GM12874 (cell line): ENCODE data around the gene ANKS1B.

Experiments used
- TF ChIP-seq, protein P1 (sequence below): IDR thresholded peaks from 2 replicates; pipeline ENCODE4 v1.5.1; 2011; ENCODE audit warnings: low read depth, mild to moderate bottlenecking, control low read depth, low read length, moderate library complexity; ENCODE audit not compliant: insufficient read depth

Gene ANKS1B

GRCh38 chr12:99057670-99058069, 927.1 kb downstream of the ANKS1B start:
- TF ChIP-seq, protein P1, sequence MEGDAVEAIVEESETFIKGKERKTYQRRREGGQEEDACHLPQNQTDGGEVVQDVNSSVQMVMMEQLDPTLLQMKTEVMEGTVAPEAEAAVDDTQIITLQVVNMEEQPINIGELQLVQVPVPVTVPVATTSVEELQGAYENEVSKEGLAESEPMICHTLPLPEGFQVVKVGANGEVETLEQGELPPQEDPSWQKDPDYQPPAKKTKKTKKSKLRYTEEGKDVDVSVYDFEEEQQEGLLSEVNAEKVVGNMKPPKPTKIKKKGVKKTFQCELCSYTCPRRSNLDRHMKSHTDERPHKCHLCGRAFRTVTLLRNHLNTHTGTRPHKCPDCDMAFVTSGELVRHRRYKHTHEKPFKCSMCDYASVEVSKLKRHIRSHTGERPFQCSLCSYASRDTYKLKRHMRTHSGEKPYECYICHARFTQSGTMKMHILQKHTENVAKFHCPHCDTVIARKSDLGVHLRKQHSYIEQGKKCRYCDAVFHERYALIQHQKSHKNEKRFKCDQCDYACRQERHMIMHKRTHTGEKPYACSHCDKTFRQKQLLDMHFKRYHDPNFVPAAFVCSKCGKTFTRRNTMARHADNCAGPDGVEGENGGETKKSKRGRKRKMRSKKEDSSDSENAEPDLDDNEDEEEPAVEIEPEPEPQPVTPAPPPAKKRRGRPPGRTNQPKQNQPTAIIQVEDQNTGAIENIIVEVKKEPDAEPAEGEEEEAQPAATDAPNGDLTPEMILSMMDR, result no peak

DNA sequence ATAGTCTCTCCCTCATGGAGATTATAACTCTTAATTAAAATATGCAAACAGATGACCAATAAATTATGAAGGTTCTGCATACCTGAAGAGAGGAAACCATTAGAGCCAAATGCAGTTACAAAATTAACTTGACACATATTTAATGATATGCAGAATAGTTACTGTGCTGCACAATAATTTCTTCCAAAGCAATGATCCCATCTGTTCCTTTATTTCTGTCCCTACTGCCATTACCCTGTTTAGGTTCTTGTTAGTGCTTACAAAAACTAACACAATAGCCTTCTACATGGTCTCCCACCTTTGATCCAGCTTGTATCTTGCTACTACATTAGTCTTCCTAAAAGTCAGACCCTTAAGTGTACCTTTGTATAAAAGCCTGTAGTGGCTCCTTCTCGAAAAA, 928.5 kb downstream of the ANKS1B start:
- TF ChIP-seq, protein P1, result no peak

- TF ChIP-seq, protein P1, result no peak
These were observed 929.4 kb downstream of the ANKS1B start for GRCh38 chr12:99055299-99055698.

DNA sequence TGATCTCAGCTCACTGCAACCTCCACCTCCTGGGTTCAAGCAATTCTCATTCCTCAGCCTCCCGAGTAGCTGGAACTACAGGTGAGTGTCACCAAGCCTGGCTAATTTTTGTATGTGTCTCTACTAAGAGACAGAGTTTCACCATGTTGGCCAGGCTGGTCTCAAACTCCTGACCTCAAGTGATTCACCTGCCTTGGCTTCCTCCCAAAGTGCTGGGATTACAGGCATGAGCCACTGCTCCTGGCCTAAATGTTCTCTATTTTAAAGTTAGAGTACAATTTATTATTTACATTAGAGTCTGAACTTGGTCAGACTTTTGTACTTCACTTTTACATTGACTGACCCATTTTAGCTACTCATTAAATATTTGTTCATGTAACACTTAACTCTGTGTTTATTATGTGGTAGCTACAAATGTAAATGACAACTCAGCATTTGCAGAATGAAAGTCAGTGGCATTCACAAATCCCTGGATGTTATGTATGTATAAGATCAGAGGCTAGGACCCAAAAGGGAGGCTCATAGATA, 930.1 kb downstream of the ANKS1B start:
- TF ChIP-seq, protein P1, result no peak

DNA sequence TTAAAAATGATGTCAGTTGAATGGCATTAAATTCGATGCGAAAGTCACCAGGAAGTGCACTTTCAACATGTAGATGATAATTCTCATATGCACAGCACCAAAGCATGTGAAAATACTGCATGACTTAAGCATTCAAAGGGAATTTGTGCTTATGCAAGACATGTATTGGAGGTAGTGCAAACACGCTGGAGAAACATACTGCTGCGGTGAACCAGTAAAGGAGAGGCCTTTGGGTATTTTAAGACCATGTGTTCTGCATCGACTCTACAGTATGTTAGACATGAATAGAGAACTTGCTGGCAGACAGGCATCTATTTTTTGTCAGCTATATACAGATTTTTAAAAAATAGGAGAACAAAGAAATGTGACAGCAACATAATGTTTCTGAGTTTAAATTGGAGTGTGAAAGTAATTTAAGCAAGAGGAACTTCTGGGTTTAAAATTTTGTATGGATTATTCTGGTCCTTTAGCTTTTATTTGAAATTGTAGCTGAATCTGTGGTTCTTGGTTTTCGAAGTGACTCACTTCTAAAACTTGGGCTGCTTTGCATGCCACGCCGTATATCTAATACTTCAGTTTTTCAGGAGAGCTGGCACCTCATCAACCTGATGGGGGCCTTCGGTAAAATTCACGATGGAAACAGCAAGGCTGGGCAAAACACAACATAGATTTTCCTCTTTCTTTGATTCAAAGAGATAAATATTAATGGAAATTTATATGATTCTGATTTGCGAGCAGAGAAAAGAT, 930.9 kb downstream of the ANKS1B start:
- TF ChIP-seq, protein P1, result no peak

GRCh38 chr12:99049774-99050173, 935.0 kb downstream of the ANKS1B start:
- TF ChIP-seq, protein P1, result no peak

GRCh38 chr12:99045158-99045557, 939.6 kb downstream of the ANKS1B start:
- TF ChIP-seq, protein P1, result no peak
